Fibroblast of lung (primary cell): ENCODE measurements around the gene TRMT2A. TPM values are rescaled to one million over a fixed set of nuclear protein-coding genes. Genes with fewer than 3 reads are reported as not detected.

Experiments
- DNase-seq, 2 donors: peaks; one replicate each; pipeline versions ENCODE4 v3.0.0 to v3.0.0-alpha.2; 2010; ENCODE audit warnings: low read depth in 2 of 2
- H2AFZ ChIP-seq: 2 replicates; pipeline ENCODE4 v1.5.1; 2012; ENCODE audit warnings: low read length, control low read depth, inconsistent platforms
- H3K27ac ChIP-seq: 2 replicates; pipeline ENCODE4 v1.5.1; 2011; ENCODE audit warnings: low read length, control low read depth; ENCODE audit not compliant: insufficient read depth
- H3K27me3 ChIP-seq: 2 replicates; pipeline ENCODE4 v1.5.1; 2011; ENCODE audit warnings: mild to moderate bottlenecking, low read length; ENCODE audit not compliant: control insufficient read depth, insufficient read depth
- H3K36me3 ChIP-seq: 2 replicates; pipeline ENCODE4 v1.5.1; 2011; ENCODE audit warnings: low read length; ENCODE audit not compliant: control insufficient read depth, insufficient read depth
- H3K4me1 ChIP-seq: 2 replicates; pipeline ENCODE4 v1.5.1; 2011; ENCODE audit warnings: low read length; ENCODE audit not compliant: control insufficient read depth, insufficient read depth; ENCODE audit errors: extremely low read depth
- H3K4me2 ChIP-seq: 2 replicates; pipeline ENCODE4 v1.5.1; 2011; ENCODE audit warnings: low read length, control low read depth; ENCODE audit not compliant: insufficient read depth; ENCODE audit errors: extremely low read depth
- H3K4me3 ChIP-seq, 4 experiments: fragments of 200-600 bp in 1 of 4; sonication (generic) in 1 of 4; replicated peaks in 1 of 4; 2 replicates each; pipeline ENCODE4 v1.5.1; 2011 to 2016; ENCODE audit warnings: low read length in 4 of 4, low read depth in 3 of 4, mild to moderate bottlenecking in 3 of 4, control low read depth in 2 of 4, inconsistent platforms in 1 of 4, mixed read lengths in 1 of 4; ENCODE audit not compliant: insufficient read depth in 1 of 4; ENCODE audit errors: control extremely low read depth in 1 of 4
- H3K79me2 ChIP-seq: 2 replicates; pipeline ENCODE4 v1.5.1; 2012; ENCODE audit warnings: mild to moderate bottlenecking, low read length, inconsistent platforms; ENCODE audit not compliant: control insufficient read depth, insufficient read depth
- H3K9ac ChIP-seq: 2 replicates; pipeline ENCODE4 v1.5.1; 2011; ENCODE audit warnings: mild to moderate bottlenecking, low read length, control low read depth; ENCODE audit not compliant: insufficient read depth
- H3K9me3 ChIP-seq: 2 replicates; pipeline ENCODE4 v1.5.1; 2012; ENCODE audit warnings: low read depth, low read length; ENCODE audit not compliant: control insufficient read depth, insufficient read depth
- H4K20me1 ChIP-seq: 2 replicates; pipeline ENCODE4 v1.5.1; 2011; ENCODE audit warnings: low read length; ENCODE audit not compliant: control insufficient read depth, insufficient read depth; ENCODE audit errors: extremely low read depth
- EZH2 ChIP-seq: IDR thresholded peaks from 2 replicates; pipeline ENCODE4 v1.5.1; 2012; ENCODE audit warnings: low read length, control low read depth, mild to moderate bottlenecking; ENCODE audit errors: missing control alignments
- polyA plus RNA-seq, 2 donors: library from polyadenylated mRNA; depleted of rRNA in 1 of 2; stranded (reverse) in 1 of 2; unstranded in 1 of 2; fragments of >200 nt; gene quantifications; 2 replicates each; pipeline ENCODE4 v1.2.1, GENCODE V29; 2011 to 2012; ENCODE audit warnings: missing spikeins in 1 of 2
- total RNA-seq: library from RNA; depleted of rRNA; stranded (reverse); fragments of >200 nt; gene quantifications from 2 replicates; pipeline ENCODE4 v1.2.1, GENCODE V29; 2014
- TF ChIP-seq, protein P1 (sequence below), 2 donors: IDR thresholded peaks in 1 of 2; conservative IDR thresholded peaks in 1 of 2; 1 replicate in 1 of 2; 2 replicates in 1 of 2; pipeline ENCODE4 v1.5.1; 2011 to 2012; ENCODE audit warnings: low read length in 2 of 2, control low read depth in 1 of 2, inconsistent platforms in 1 of 2, low read depth in 1 of 2, mild to moderate bottlenecking in 1 of 2

Gene TRMT2A
- total and polyA plus RNA-seq, 2 donors (not counting 1 experiment from before 2014, with no cell fraction given), result 13.5 to 52.2 TPM

GRCh38 chr22:20154602-20155187, 37.7 kb upstream of the TRMT2A start:
- Histone ChIP-seq H3K4me1 (no peaks in the 10 kb centered on the region), H2AFZ (no peak overlapping the region), H3K4me3 (peak overlapping the region in 2 of 4 experiments; percentile 7 to 10), H3K27me3 (no peaks in the 10 kb centered on the region), H3K36me3 (no peaks in the 10 kb centered on the region), H4K20me1 (no peaks in the 10 kb centered on the region), H3K9ac (no peak overlapping the region), H3K4me2 (peak overlapping the region; percentile 8), H3K9me3 (no peaks in the 10 kb centered on the region), H3K79me2 (no peaks in the 10 kb centered on the region), H3K27ac (no peak overlapping the region)
- TF ChIP-seq, protein P1, sequence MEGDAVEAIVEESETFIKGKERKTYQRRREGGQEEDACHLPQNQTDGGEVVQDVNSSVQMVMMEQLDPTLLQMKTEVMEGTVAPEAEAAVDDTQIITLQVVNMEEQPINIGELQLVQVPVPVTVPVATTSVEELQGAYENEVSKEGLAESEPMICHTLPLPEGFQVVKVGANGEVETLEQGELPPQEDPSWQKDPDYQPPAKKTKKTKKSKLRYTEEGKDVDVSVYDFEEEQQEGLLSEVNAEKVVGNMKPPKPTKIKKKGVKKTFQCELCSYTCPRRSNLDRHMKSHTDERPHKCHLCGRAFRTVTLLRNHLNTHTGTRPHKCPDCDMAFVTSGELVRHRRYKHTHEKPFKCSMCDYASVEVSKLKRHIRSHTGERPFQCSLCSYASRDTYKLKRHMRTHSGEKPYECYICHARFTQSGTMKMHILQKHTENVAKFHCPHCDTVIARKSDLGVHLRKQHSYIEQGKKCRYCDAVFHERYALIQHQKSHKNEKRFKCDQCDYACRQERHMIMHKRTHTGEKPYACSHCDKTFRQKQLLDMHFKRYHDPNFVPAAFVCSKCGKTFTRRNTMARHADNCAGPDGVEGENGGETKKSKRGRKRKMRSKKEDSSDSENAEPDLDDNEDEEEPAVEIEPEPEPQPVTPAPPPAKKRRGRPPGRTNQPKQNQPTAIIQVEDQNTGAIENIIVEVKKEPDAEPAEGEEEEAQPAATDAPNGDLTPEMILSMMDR (conservative IDR thresholded peaks at IDR 0.05 in 1 of 2, IDR thresholded peaks at IDR 0.05 in 1 of 2; ENCODE audit: low read depth in 1 of 2, low read length in 2 of 2), result no peak
- no peak for TF ChIP-seq EZH2
- DNase-seq, result no peak

GRCh38 chr22:20153945-20154344, 36.9 kb upstream of the TRMT2A start:
- Histone ChIP-seq H4K20me1 (no peaks in the 10 kb centered on the region), H3K27me3 (no peaks in the 10 kb centered on the region), H3K9ac (no peak overlapping the region), H3K79me2 (no peaks in the 10 kb centered on the region), H3K36me3 (no peaks in the 10 kb centered on the region), H3K9me3 (no peaks in the 10 kb centered on the region), H3K27ac (no peak overlapping the region), H3K4me1 (no peaks in the 10 kb centered on the region), H3K4me3 (no peak overlapping the region), H2AFZ (no peak overlapping the region), H3K4me2 (peak overlapping the region; percentile 51)
- TF ChIP-seq, protein P1 (conservative IDR thresholded peaks at IDR 0.05 in 1 of 2, IDR thresholded peaks at IDR 0.05 in 1 of 2; ENCODE audit: low read depth in 1 of 2, low read length in 2 of 2), result peak in 1 of 2 donors; percentile 8
- no peak for TF ChIP-seq EZH2
- DNase-seq, result no peak

DNA sequence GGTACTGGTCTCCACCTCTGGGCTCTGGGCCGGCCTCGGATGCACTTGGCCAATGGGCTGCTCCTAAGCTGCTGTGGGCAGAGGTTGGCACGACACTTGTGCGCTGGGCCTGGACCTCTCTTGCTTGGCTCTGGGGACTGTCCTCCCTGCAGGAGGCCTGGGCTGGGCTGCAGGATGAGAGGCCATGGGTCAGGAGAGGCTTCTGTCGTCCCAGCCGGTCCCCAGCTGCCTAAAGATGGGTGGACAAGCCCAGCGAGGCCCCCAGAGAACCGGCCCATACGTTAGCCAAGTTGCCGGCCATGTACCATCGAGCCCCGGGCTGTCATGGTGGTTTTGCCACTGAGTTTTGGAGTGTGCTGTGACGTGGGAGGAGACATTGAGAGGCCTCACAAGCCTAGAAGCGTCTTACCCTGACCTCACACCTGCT, 35.5 kb upstream of the TRMT2A start:
- Histone ChIP-seq H3K4me1 (no peaks in the 10 kb centered on the region), H3K9me3 (no peaks in the 10 kb centered on the region), H3K4me3 (no peak overlapping the region), H3K4me2 (no peak overlapping the region), H4K20me1 (no peaks in the 10 kb centered on the region), H3K79me2 (no peaks in the 10 kb centered on the region), H3K27ac (no peak overlapping the region), H3K36me3 (no peaks in the 10 kb centered on the region), H3K9ac (no peak overlapping the region), H2AFZ (no peak overlapping the region), H3K27me3 (no peaks in the 10 kb centered on the region)
- TF ChIP-seq, protein P1 (conservative IDR thresholded peaks at IDR 0.05 in 1 of 2, IDR thresholded peaks at IDR 0.05 in 1 of 2; ENCODE audit: low read depth in 1 of 2, low read length in 2 of 2), result no peak
- TF ChIP-seq EZH2, result no peak
- no peak for DNase-seq
